Measurements from ENCODE around the gene CELF2.

The CELF2 gene

DNA sequence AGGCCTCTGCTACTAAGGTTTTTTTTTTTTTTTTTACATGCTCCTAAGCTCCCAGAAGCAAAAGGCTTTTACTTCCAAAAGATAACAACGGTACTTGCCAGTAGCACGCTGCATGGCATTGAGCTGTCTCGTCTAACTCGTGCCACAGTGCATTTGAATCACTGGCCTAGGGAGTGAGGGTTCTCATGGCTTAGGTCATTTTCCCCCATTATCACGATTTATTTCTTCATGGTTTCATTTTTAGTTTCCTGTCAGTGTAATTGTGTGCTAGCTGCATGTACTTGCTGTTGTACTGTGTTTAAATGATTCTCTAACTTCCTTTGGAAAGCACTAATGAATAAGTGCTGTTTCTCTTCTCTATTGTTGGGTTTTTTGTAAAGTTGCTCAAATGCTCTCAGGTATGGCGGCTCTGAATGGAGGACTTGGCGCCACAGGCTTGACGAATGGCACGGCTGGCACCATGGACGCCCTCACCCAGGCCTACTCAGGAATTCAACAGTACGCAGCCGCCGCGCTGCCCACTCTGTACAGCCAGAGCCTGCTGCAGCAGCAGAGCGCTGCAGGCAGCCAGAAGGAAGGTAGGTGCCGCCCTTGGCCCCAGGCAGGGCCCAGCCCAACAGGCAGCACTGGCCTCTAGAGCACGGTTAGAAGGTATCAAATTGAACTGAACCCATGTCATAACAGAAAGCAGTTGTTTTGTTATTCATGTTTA lies 303.3 kb downstream of the CELF2 start (continued):
- TF ChIP-seq, protein P1, sequence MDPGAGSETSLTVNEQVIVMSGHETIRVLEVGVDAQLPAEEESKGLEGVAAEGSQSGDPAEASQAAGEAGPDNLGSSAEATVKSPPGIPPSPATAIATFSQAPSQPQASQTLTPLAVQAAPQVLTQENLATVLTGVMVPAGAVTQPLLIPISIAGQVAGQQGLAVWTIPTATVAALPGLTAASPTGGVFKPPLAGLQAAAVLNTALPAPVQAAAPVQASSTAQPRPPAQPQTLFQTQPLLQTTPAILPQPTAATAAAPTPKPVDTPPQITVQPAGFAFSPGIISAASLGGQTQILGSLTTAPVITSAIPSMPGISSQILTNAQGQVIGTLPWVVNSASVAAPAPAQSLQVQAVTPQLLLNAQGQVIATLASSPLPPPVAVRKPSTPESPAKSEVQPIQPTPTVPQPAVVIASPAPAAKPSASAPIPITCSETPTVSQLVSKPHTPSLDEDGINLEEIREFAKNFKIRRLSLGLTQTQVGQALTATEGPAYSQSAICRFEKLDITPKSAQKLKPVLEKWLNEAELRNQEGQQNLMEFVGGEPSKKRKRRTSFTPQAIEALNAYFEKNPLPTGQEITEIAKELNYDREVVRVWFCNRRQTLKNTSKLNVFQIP (CRISPR knock-in tag; IDR thresholded peaks at IDR 0.05; ENCODE audit: borderline replicate concordance, low read depth) = no peak
- TF ChIP-seq ZC3H10 (CRISPR knock-in tag; IDR thresholded peaks at IDR 0.05) (no peak), ESRRG (CRISPR knock-in tag; IDR thresholded peaks at IDR 0.05) (no peak), GLIS3 (CRISPR knock-in tag; IDR thresholded peaks at IDR 0.05) (no peak), TCF4 (CRISPR knock-in tag; IDR thresholded peaks at IDR 0.05; ENCODE audit: borderline replicate concordance) (no peak), RARB (CRISPR knock-in tag; IDR thresholded peaks at IDR 0.05) (no peak), ZNF8 (CRISPR knock-in tag; IDR thresholded peaks at IDR 0.05) (no peak)
- TF ChIP-seq, protein P2, sequence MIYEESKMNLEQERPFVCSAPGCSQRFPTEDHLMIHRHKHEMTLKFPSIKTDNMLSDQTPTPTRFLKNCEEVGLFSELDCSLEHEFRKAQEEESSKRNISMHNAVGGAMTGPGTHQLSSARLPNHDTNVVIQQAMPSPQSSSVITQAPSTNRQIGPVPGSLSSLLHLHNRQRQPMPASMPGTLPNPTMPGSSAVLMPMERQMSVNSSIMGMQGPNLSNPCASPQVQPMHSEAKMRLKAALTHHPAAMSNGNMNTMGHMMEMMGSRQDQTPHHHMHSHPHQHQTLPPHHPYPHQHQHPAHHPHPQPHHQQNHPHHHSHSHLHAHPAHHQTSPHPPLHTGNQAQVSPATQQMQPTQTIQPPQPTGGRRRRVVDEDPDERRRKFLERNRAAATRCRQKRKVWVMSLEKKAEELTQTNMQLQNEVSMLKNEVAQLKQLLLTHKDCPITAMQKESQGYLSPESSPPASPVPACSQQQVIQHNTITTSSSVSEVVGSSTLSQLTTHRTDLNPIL (CRISPR knock-in tag; IDR thresholded peaks at IDR 0.05; ENCODE audit: low read depth) = no peak

DNA sequence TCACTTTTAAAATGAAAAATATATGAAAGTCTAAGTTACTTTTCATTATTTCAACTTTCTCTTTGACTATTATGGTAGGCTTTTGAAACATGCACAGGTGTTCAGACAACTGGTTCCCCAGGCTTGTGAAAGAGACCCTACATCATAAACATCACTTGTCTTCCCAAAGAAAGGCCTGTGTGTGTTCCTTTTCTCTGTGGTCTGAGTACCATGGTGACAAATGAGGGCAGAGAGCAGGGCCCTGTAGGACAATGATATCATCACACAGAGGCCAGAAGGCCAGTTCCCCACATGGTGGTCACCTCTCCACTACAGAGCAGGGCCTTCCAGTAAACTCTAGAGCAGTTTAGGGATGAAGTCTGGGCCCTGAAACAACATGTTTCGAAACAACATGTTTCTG lies 305.0 kb downstream of the CELF2 start:
- TF ChIP-seq, protein P3, sequence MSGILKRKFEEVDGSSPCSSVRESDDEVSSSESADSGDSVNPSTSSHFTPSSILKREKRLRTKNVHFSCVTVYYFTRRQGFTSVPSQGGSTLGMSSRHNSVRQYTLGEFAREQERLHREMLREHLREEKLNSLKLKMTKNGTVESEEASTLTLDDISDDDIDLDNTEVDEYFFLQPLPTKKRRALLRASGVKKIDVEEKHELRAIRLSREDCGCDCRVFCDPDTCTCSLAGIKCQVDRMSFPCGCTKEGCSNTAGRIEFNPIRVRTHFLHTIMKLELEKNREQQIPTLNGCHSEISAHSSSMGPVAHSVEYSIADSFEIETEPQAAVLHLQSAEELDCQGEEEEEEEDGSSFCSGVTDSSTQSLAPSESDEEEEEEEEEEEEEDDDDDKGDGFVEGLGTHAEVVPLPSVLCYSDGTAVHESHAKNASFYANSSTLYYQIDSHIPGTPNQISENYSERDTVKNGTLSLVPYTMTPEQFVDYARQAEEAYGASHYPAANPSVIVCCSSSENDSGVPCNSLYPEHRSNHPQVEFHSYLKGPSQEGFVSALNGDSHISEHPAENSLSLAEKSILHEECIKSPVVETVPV (CRISPR knock-in tag; IDR thresholded peaks at IDR 0.05) = no peak
- TF ChIP-seq, protein P2 (CRISPR knock-in tag; IDR thresholded peaks at IDR 0.05; ENCODE audit: low read depth) = no peak
- TF ChIP-seq ESRRG (CRISPR knock-in tag; IDR thresholded peaks at IDR 0.05) = no peak
- no peak for TF ChIP-seq ZC3H10 (CRISPR knock-in tag; IDR thresholded peaks at IDR 0.05)
- no peak for TF ChIP-seq RARB (CRISPR knock-in tag; IDR thresholded peaks at IDR 0.05)
- no peak for TF ChIP-seq BACH2 (CRISPR knock-in tag; IDR thresholded peaks at IDR 0.05; ENCODE audit: borderline replicate concordance)
- TF ChIP-seq OSR1 (CRISPR knock-in tag; IDR thresholded peaks at IDR 0.05) = no peak
- no peak for TF ChIP-seq ARNTL (CRISPR knock-in tag; IDR thresholded peaks at IDR 0.05; ENCODE audit: borderline replicate concordance, low read depth)
- no peak for TF ChIP-seq ZNF8 (CRISPR knock-in tag; IDR thresholded peaks at IDR 0.05)
- TF ChIP-seq, protein P4, sequence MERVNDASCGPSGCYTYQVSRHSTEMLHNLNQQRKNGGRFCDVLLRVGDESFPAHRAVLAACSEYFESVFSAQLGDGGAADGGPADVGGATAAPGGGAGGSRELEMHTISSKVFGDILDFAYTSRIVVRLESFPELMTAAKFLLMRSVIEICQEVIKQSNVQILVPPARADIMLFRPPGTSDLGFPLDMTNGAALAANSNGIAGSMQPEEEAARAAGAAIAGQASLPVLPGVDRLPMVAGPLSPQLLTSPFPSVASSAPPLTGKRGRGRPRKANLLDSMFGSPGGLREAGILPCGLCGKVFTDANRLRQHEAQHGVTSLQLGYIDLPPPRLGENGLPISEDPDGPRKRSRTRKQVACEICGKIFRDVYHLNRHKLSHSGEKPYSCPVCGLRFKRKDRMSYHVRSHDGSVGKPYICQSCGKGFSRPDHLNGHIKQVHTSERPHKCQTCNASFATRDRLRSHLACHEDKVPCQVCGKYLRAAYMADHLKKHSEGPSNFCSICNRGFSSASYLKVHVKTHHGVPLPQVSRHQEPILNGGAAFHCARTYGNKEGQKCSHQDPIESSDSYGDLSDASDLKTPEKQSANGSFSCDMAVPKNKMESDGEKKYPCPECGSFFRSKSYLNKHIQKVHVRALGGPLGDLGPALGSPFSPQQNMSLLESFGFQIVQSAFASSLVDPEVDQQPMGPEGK (CRISPR knock-in tag; IDR thresholded peaks at IDR 0.05; ENCODE audit: borderline replicate concordance) = no peak
- TF ChIP-seq CSDC2 (CRISPR knock-in tag; IDR thresholded peaks at IDR 0.05) = no peak
- no peak for TF ChIP-seq ZNF70 (CRISPR knock-in tag; IDR thresholded peaks at IDR 0.05)
- no peak for TF ChIP-seq SNAI2 (CRISPR knock-in tag; IDR thresholded peaks at IDR 0.05)
- TF ChIP-seq, protein P5, sequence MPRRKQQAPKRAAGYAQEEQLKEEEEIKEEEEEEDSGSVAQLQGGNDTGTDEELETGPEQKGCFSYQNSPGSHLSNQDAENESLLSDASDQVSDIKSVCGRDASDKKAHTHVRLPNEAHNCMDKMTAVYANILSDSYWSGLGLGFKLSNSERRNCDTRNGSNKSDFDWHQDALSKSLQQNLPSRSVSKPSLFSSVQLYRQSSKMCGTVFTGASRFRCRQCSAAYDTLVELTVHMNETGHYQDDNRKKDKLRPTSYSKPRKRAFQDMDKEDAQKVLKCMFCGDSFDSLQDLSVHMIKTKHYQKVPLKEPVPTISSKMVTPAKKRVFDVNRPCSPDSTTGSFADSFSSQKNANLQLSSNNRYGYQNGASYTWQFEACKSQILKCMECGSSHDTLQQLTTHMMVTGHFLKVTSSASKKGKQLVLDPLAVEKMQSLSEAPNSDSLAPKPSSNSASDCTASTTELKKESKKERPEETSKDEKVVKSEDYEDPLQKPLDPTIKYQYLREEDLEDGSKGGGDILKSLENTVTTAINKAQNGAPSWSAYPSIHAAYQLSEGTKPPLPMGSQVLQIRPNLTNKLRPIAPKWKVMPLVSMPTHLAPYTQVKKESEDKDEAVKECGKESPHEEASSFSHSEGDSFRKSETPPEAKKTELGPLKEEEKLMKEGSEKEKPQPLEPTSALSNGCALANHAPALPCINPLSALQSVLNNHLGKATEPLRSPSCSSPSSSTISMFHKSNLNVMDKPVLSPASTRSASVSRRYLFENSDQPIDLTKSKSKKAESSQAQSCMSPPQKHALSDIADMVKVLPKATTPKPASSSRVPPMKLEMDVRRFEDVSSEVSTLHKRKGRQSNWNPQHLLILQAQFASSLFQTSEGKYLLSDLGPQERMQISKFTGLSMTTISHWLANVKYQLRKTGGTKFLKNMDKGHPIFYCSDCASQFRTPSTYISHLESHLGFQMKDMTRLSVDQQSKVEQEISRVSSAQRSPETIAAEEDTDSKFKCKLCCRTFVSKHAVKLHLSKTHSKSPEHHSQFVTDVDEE (CRISPR knock-in tag; IDR thresholded peaks at IDR 0.05) = no peak
- TF ChIP-seq, protein P1 (CRISPR knock-in tag; IDR thresholded peaks at IDR 0.05; ENCODE audit: borderline replicate concordance, low read depth) = no peak
- TF ChIP-seq ZFP3 (CRISPR knock-in tag; IDR thresholded peaks at IDR 0.05) = no peak
- no peak for ATAC-seq

Data from SK-N-SH treated with all-trans-retinoic acid at 6 μM for 48 hours (cell line).